HCT116 (cell line): ENCODE results near the gene CLRN1.

Experiments
- EZH2 ChIP-seq: fragments of 200-600 bp; sonication (generic); IDR thresholded peaks from 2 replicates; pipeline ENCODE4 v1.6.1; 2017; ENCODE audit warnings: antibody characterized with exemption, mixed run types
- POLR2A ChIP-seq: IDR thresholded peaks from 2 replicates; pipeline ENCODE4 v1.7.0; 2011; ENCODE audit warnings: borderline replicate concordance; ENCODE audit not compliant: insufficient read depth, insufficient read length; ENCODE audit errors: extremely low read depth
- TF ChIP-seq, protein P1 (sequence below): IDR thresholded peaks from 2 replicates; pipeline ENCODE4 v1.6.1; 2012
- TF ChIP-seq, protein P2 (sequence below), 3 experiments: fragments of 200-600 bp in 1 of 3; sonication (generic) in 1 of 3; IDR thresholded peaks in 2 of 3; conservative IDR thresholded peaks in 1 of 3; 2 replicates each; pipeline ENCODE4 v1.5.1; 2012 to 2017; ENCODE audit warnings: low read depth in 2 of 3, low read length in 2 of 3, antibody characterized with exemption in 1 of 3, borderline replicate concordance in 1 of 3, control low read depth in 1 of 3, mild to moderate bottlenecking in 1 of 3, mixed read lengths in 1 of 3, mixed run types in 1 of 3, moderate library complexity in 1 of 3; ENCODE audit not compliant: insufficient read depth in 1 of 3

DNA sequence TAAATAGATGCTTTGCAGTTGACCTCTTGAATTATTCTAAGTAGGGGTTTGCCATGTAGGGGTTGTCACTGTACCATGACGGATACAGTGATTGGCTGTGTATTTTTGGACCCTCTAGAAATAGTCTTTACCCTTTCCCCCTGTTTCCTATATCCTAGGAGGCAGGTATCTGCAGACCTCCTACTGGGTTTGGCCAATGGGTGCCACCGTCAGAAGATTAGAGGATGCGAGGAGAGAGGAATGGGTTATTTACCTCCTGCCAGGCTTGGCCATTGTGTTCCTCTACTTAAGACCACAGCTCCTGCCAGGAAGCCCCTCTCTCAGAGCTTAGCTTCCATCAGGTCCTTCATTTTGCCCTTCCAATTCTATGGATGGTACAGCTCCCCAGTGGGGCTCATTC lies 40.2 kb upstream of the CLRN1 start:
- TF ChIP-seq, protein P1, sequence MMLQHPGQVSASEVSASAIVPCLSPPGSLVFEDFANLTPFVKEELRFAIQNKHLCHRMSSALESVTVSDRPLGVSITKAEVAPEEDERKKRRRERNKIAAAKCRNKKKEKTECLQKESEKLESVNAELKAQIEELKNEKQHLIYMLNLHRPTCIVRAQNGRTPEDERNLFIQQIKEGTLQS, result no peak
- no peak for TF ChIP-seq POLR2A
- TF ChIP-seq, protein P2, sequence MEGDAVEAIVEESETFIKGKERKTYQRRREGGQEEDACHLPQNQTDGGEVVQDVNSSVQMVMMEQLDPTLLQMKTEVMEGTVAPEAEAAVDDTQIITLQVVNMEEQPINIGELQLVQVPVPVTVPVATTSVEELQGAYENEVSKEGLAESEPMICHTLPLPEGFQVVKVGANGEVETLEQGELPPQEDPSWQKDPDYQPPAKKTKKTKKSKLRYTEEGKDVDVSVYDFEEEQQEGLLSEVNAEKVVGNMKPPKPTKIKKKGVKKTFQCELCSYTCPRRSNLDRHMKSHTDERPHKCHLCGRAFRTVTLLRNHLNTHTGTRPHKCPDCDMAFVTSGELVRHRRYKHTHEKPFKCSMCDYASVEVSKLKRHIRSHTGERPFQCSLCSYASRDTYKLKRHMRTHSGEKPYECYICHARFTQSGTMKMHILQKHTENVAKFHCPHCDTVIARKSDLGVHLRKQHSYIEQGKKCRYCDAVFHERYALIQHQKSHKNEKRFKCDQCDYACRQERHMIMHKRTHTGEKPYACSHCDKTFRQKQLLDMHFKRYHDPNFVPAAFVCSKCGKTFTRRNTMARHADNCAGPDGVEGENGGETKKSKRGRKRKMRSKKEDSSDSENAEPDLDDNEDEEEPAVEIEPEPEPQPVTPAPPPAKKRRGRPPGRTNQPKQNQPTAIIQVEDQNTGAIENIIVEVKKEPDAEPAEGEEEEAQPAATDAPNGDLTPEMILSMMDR (IDR thresholded peaks at IDR 0.05 in 2 of 3, conservative IDR thresholded peaks at IDR 0.05 in 1 of 3; ENCODE audit: borderline replicate concordance in 1 of 3, insufficient read depth in 1 of 3, low read depth in 2 of 3, low read length in 2 of 3), result no peak
- TF ChIP-seq EZH2, result no peak
